ENCODE data around the gene FOXN3.

DNA sequence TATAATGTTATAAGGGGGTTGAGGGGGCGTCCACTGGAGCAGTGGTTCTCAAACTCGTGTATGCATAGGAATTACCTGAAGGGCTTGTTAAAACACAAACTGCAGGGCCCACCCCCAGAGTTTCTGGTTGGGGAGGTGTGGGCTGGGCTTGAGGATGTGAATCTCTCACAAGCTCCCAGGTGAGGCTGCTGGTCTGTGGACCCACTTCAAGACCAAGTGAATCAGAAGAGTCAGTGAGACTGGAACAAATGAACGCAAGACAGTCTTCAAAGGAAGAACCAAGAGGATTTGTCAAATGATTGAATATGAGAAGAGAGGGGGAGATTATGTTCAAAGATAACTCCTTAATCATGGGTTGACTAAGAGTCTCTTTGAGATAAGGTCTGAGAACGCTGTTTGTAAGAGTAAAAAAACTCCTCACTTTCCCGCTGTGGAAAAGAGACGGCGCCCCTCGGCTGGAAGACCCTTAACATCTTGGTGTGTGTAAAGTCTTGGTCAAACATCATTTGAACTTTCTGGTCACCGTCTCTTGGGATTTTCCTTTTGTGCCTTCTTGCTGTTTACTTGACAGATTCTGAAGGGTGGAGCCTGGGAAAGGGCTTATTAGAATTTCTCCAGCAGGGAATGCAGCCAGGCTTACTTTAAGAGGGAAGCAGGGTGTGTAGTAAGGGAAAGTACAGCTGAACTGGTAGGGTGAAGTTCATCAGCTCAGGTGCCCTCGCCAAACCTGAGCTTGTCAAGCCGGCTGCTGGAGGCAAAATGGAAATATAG lies 5.3 kb upstream of the FOXN3 start:
- TF ChIP-seq POLR2A (IDR thresholded peaks at IDR 0.05) = no peak
- TF ChIP-seq, protein P1, sequence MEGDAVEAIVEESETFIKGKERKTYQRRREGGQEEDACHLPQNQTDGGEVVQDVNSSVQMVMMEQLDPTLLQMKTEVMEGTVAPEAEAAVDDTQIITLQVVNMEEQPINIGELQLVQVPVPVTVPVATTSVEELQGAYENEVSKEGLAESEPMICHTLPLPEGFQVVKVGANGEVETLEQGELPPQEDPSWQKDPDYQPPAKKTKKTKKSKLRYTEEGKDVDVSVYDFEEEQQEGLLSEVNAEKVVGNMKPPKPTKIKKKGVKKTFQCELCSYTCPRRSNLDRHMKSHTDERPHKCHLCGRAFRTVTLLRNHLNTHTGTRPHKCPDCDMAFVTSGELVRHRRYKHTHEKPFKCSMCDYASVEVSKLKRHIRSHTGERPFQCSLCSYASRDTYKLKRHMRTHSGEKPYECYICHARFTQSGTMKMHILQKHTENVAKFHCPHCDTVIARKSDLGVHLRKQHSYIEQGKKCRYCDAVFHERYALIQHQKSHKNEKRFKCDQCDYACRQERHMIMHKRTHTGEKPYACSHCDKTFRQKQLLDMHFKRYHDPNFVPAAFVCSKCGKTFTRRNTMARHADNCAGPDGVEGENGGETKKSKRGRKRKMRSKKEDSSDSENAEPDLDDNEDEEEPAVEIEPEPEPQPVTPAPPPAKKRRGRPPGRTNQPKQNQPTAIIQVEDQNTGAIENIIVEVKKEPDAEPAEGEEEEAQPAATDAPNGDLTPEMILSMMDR (IDR thresholded peaks at IDR 0.05) = no peak
